Skeletal muscle satellite cell (primary cell): Measurements from ENCODE around the gene VLDLR.

Experiments
- H3K27me3 ChIP-seq: 2 replicates; pipeline ENCODE4 v1.7.0; 2013; ENCODE audit warnings: low read length; ENCODE audit not compliant: control insufficient read depth, insufficient read depth
- H3K36me3 ChIP-seq: 2 replicates; pipeline ENCODE4 v1.7.0; 2013; ENCODE audit warnings: mild to moderate bottlenecking, control low read depth, low read length; ENCODE audit not compliant: insufficient read depth
- H3K4me1 ChIP-seq: 2 replicates; pipeline ENCODE4 v1.7.0; 2013; ENCODE audit warnings: low read length; ENCODE audit not compliant: control insufficient read depth, insufficient read depth
- H3K4me2 ChIP-seq: 2 replicates; pipeline ENCODE4 v1.7.0; 2013; ENCODE audit warnings: mild to moderate bottlenecking, low read length
- H3K4me3 ChIP-seq: 2 replicates; pipeline ENCODE4 v1.7.0; 2013; ENCODE audit warnings: low read length
- H3K9ac ChIP-seq: 2 replicates; pipeline ENCODE4 v1.7.0; 2013; ENCODE audit warnings: mild to moderate bottlenecking, low read depth, low read length, moderate library complexity
- H3K9me3 ChIP-seq: replicated peaks from 2 replicates; pipeline ENCODE4 v1.7.0; 2013; ENCODE audit warnings: mild to moderate bottlenecking, control low read depth, low read length

VLDLR gene

DNA sequence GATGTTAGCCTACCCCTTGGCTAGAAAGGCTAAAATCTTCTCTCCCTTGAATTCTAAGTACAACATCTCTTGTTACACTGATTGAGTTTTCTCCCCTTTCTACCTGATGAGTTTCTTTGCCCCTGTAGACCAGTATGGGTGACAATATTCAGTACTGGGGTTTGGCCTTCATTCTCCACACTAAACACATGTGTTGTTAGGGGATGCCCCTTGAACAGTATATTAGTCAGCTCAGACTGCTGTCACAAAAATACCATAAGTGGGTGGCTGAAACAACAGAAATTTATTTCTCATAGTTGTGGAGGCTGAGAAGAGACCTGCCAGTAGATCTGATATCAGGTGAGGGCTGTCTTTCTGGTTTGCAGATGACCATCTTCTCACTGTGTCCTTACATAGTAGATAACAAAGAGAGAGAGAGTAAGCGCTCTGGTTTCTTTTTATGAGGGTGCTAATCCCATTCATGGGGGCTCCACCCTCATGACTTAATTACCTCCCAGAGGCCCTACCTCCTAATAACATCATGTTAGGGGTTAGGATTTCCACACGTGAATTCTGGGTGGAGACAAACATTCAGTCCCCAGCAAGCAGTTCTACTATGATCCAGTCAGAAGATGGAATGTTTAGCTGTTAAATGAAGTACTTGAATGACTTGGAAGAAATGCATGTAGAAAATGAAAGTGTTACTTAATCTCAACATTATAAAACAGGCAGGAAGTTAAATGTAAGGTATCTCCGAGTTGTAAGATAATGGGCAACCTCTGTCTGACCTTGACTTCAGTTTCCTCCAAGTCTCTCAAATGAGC, 17.5 kb downstream of the VLDLR start:
- Histone ChIP-seq H3K9me3 (no peaks in the 10 kb centered on the region), H3K9ac (no peak overlapping the region), H3K4me3 (no peak overlapping the region), H3K4me2 (no peak overlapping the region), H3K4me1 (no peaks in the 10 kb centered on the region), H3K27me3 (no peaks in the 10 kb centered on the region), H3K36me3 (no peaks in the 10 kb centered on the region)

DNA sequence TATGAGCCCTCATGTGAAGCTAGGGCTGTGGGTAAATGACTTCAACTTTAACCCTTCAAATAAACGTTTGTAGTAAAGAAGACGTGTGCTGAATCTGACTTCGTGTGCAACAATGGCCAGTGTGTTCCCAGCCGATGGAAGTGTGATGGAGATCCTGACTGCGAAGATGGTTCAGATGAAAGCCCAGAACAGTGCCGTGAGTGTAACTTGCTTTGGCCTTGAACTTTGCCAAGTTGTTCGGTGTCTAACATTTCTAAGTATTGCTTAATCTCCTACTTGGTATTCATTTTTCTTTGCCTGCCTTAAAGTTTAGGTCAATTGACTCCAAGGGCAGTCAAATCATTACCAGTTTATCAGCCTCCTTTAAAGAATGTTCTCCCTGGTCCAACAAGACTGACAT, 18.2 kb downstream of the VLDLR start:
- Histone ChIP-seq H3K4me3 (no peak overlapping the region), H3K4me2 (no peak overlapping the region), H3K9me3 (no peaks in the 10 kb centered on the region), H3K27me3 (no peaks in the 10 kb centered on the region), H3K9ac (no peak overlapping the region), H3K4me1 (no peaks in the 10 kb centered on the region), H3K36me3 (no peaks in the 10 kb centered on the region)

DNA sequence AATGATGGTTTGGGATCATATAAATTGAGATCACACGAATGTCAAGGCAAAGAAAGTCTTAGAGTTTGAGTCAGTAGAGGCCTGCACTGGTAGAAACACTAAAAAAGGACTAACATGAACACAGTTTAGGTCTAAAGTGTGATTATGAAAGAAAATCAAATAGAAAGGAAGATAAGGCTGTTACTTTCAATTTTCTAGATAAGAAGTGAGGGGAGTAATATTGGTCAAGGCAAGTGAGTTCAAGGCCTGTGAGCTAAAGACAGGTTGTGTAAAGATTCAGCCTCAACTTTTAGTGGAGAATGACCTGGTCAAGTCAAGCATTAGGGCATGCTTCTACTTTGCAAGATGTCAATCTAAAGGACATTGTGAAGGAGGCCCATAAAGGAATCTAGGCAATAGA, 19.0 kb downstream of the VLDLR start:
- no peaks in the 10 kb centered on the region for H3K27me3 ChIP-seq
- H3K36me3 ChIP-seq, result no peaks in the 10 kb centered on the region
- H3K9me3 ChIP-seq, result no peaks in the 10 kb centered on the region
- H3K4me1 ChIP-seq, result no peaks in the 10 kb centered on the region
- H3K9ac ChIP-seq, result no peak overlapping the region
- H3K4me2 ChIP-seq, result no peak overlapping the region
- H3K4me3 ChIP-seq, result no peak overlapping the region

DNA sequence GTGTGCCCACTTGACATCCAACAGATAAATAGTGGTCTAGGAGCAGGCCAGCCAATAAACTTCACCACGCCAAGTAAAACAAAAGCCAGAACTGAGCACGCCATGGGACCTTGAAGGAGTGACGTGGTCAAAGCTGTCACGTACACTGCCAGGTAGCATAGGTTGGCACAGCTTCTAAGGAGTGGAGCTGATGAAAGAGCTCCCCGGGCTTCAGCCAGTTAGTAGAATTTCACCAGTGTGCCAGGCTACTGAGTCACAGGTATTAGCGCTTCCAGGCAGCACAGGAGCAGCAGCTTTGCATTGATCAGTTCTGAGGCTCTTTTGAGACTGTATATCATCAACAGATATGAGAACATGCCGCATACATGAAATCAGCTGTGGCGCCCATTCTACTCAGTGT, 19.4 kb downstream of the VLDLR start:
- no peak overlapping the region for H3K9ac ChIP-seq
- H3K4me1 ChIP-seq, result no peaks in the 10 kb centered on the region
- H3K27me3 ChIP-seq, result no peaks in the 10 kb centered on the region
- H3K4me2 ChIP-seq, result no peak overlapping the region
- no peaks in the 10 kb centered on the region for H3K9me3 ChIP-seq
- H3K4me3 ChIP-seq, result no peak overlapping the region
- H3K36me3 ChIP-seq, result no peaks in the 10 kb centered on the region

DNA sequence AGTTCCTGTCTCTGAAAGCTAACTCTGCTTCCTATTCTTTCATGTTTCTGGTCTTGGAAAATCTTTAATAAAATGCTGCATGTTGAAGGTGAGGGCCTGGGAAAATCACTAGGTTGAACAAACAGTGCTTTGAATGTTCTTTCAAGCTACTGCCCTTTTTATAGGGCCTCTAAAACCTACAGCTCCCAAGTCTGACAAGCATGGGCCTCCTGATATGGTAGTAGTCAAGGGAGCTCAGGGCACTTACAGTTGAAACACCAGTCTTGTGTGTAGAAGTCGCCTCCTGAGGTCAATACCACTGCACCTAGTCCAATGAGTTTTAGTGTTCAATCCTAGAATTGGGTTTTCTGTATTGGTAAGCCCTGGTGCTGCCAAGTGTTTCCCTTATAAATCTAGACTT, 20.5 kb downstream of the VLDLR start:
- no peaks in the 10 kb centered on the region for H3K36me3 ChIP-seq
- no peaks in the 10 kb centered on the region for H3K4me1 ChIP-seq
- H3K27me3 ChIP-seq, result no peaks in the 10 kb centered on the region

DNA sequence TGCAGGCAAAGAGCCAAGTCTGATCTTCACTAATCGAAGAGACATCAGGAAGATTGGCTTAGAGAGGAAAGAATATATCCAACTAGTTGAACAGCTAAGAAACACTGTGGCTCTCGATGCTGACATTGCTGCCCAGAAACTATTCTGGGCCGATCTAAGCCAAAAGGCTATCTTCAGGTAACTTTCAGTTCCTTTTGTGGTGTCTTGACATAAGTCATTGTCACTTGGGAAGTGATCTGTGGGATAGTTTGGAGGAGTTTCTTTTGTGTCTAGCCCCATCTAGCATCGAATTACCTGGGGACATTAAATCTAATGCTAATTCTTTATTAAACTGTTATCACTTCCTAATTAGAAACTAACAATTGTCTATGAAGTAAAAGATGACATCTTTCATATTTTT, 24.0 kb downstream of the VLDLR start:
- no peak overlapping the region for H3K4me3 ChIP-seq

More for the DNA sequence above, 20.5 kb downstream of the VLDLR start:
- Histone ChIP-seq H3K4me2 (no peak overlapping the region), H3K9ac (no peak overlapping the region), H3K9me3 (no peaks in the 10 kb centered on the region), H3K4me3 (no peak overlapping the region)

DNA sequence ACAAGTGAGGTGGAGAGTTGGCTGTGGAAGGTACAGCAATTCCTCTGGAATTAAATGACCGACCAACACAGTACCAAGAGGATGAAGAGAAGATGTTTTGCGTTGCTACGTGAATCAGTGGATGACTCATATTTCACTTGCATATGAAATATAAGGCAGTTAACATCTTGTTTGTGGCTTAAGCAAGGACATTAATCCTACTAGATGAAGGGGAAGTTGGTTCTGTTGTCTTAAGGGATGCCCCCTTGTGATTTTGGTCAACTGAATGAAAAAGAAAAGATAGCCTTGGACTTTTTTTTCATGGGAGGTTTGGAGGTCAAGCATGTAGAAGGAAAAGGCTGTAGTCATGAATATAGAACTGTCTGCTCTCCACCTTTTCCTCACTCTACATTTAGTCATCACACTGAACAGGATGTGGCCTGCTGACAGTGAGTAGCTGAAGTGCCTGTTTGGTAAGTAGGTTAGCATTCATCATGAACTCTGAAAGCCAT, 33.9 kb downstream of the VLDLR start:
- H3K4me1 ChIP-seq, result peaks cover 19% of the 10 kb centered on the region
- H3K4me2 ChIP-seq, result peak overlapping the region; percentile 62
- no peaks in the 10 kb centered on the region for H3K9me3 ChIP-seq
- H3K27me3 ChIP-seq, result no peaks in the 10 kb centered on the region
- peaks cover 6% of the 10 kb centered on the region for H3K36me3 ChIP-seq
- peak overlapping the region; percentile 14 for H3K9ac ChIP-seq
- H3K4me3 ChIP-seq, result no peak overlapping the region

More for the DNA sequence above, 24.0 kb downstream of the VLDLR start:
- Histone ChIP-seq H3K27me3 (no peaks in the 10 kb centered on the region), H3K9ac (no peak overlapping the region), H3K9me3 (no peaks in the 10 kb centered on the region), H3K36me3 (peaks cover 4% of the 10 kb centered on the region), H3K4me2 (no peak overlapping the region), H3K4me1 (no peaks in the 10 kb centered on the region)

DNA sequence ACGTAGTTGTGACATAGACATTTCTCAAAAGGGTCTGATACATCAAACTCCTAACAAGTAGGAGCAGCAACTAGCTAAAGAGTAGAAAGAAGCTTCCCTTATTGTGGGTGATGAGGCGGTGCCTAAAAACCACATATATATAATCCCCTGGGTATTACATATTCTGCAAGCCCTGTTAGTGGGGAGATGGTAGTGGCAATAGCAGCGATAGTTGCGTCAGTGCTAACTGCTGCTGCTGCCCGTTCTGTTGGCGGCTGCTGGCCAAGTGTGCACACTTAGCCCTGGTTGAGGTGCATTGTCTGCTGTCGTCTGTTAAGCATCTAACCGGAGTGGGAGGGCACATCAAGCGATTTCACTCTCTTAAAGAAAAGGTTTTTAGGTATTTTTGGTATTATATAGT, 35.8 kb downstream of the VLDLR start:
- H3K4me3 ChIP-seq, result no peak overlapping the region
- no peak overlapping the region for H3K4me2 ChIP-seq
- H3K36me3 ChIP-seq, result peaks cover under 1% of the 10 kb centered on the region
- H3K9me3 ChIP-seq, result no peaks in the 10 kb centered on the region
- no peaks in the 10 kb centered on the region for H3K27me3 ChIP-seq
- peaks cover 27% of the 10 kb centered on the region for H3K4me1 ChIP-seq
- no peak overlapping the region for H3K9ac ChIP-seq

DNA sequence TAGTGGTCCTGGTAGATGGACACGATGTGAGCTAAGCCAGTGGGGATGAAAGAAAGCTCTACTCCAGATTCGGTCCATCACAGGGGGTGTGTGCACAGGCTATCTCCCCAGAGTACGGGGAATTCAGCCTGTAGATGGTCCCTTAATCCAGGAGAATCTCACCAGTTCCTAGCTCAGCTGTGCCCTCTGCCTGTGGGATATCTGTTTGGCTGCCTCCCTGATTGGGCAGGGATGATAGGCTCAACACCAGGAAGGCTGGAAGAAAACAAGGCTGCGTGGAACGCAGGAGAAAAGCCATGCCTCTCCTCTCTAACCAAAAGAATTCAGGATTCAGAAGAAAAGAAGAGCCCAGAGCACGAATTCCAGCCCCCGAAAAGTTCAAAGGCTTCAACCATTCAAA, 40.9 kb downstream of the VLDLR start:
- Histone ChIP-seq H3K36me3 (no peaks in the 10 kb centered on the region), H3K4me1 (peaks cover 8% of the 10 kb centered on the region), H3K27me3 (no peaks in the 10 kb centered on the region), H3K9me3 (no peaks in the 10 kb centered on the region), H3K9ac (no peak overlapping the region), H3K4me2 (no peak overlapping the region), H3K4me3 (no peak overlapping the region)

DNA sequence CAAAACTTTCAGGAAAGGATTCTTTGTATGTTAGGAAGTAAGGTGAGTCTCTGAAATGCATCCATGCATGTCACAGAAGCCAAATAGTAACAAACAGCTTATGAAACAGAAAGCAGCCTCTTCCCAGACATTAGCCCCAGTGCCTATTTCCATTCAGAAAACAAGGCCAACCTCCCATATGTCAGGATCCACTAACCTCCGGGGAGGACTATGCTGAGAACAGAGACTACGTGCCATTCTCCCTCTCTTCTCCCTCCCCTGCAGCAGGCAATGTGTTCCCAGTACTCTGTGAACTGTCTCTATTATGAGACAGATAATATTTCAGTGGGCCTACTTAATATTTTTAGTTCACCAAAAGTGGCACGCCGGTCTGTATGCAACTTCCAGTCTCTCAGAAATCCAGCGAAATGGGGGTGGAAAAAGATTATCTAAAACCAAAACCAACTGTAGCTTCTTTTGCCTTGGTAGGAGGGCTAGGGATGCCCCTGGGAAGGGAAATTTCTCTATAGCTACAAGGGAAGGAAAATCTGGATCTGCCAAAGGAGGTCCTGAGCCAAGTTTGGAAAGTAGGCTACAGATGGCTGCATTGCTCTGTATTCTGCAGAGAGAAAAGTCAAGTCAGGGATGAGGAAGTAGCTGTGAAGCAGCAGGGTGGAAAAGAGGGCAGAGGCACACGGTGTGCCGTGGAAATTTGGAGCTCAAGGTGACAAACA, 42.0 kb downstream of the VLDLR start:
- Histone ChIP-seq H3K9ac (no peak overlapping the region), H3K27me3 (no peaks in the 10 kb centered on the region), H3K36me3 (no peaks in the 10 kb centered on the region), H3K4me1 (peaks cover 8% of the 10 kb centered on the region), H3K4me3 (no peak overlapping the region), H3K4me2 (no peak overlapping the region), H3K9me3 (no peaks in the 10 kb centered on the region)

DNA sequence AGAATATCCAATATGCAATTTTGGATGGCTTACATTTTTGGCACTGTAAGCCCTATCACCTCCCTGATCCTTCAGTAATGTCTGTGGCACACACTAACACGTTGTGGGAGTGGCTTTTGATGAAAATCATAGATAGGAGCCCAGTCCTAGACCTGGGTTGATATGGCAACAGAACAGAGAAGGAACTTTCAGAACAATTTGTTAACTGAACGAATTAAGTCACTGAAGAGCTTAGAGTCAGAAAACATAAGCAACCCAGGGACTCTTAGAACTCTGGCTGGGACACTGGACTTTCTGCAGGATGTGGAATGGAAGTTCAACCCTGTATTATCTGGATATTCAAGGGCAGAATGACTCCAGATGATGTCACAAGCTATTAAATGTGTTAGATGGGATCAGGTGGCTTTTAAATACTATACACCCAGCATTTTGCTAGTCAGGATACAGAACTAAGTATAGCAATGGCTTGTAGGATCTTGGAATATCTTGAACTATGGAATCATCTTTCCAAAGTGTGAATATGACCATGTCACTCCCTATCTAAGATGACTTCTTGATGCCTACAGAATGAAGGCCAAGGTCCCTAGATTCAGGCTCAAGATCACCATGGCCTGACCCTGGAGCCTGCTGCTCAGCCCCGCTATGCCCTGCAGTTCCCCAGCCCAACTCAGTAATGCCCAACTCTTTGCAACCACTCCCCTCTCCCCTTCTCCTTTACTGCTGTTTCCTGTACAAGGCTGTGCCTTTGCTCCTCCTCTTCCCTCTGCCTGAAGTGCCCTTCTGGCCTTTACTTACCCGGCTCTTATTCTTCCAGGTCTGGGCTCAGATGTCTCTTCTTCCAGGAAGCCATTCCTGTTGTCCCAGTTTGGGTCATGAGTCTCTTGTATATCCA, 42.8 kb downstream of the VLDLR start:
- Histone ChIP-seq H3K36me3 (no peaks in the 10 kb centered on the region), H3K4me1 (peaks cover 8% of the 10 kb centered on the region), H3K27me3 (no peaks in the 10 kb centered on the region), H3K4me3 (no peak overlapping the region), H3K9me3 (no peaks in the 10 kb centered on the region), H3K4me2 (no peak overlapping the region), H3K9ac (no peak overlapping the region)
